PC-9 (cell line): ENCODE results near the gene KPNA6. TPM values are rescaled to one million over a fixed set of nuclear protein-coding genes. Genes with fewer than 3 reads are reported as not detected.
"Not testable (repeated sequence)": the region's sequence is repeated elsewhere in the genome, so short reads cannot be mapped to it uniquely, and the experiment has no call there.

Experiments used
- BruUV-seq: library from RNA; stranded (reverse); fragments of 400-500 nt; replicated peaks from 2 replicates; lab custom pipeline; 2021; lab: Mats Ljungman, UMichigan
- CTCF ChIA-PET: fragments of 300-600 bp; sonication (Branson Sonifier 250); formaldehyde crosslinking; loops from one replicate; lab custom pipeline; 2022; ENCODE audit warnings: antibody characterized with exemption; lab: Charles Lee
- POLR2A ChIA-PET: fragments of 300-600 bp; sonication (Branson Sonifier 250); formaldehyde crosslinking; loops from one replicate; lab custom pipeline; 2022; ENCODE audit warnings: antibody characterized with exemption; ENCODE audit not compliant: unreplicated experiment; lab: Charles Lee
- DNase-seq, 2 experiments: peaks; one replicate each; pipeline versions ENCODE4 v3.0.0 to v3.0.0-alpha.2; 2015 to 2022; ENCODE audit warnings: mixed read lengths in 1 of 2
- H2AFZ ChIP-seq: fragments of 200-600 bp; sonication (generic); 2 replicates; pipeline ENCODE4 v1.8.1; 2017; ENCODE audit warnings: antibody characterized with exemption
- H3F3A ChIP-seq: fragments of 200-600 bp; sonication (generic); 2 replicates; pipeline ENCODE4 v1.8.1; 2017; ENCODE audit warnings: antibody characterized with exemption, mild to moderate bottlenecking, low read depth; ENCODE audit not compliant: insufficient read depth
- H3K27ac ChIP-seq: fragments of 200-600 bp; sonication (generic); 2 replicates; pipeline ENCODE4 v1.6.1; 2016; ENCODE audit warnings: mixed run types
- H3K27me3 ChIP-seq: fragments of 200-600 bp; sonication (generic); 2 replicates; pipeline ENCODE4 v1.6.1; 2016; ENCODE audit warnings: low read depth, mixed run types; ENCODE audit not compliant: insufficient read depth
- H3K36me3 ChIP-seq: fragments of 200-600 bp; sonication (generic); 2 replicates; pipeline ENCODE4 v1.6.1; 2016; ENCODE audit warnings: low read depth, mixed run types
- H3K4me1 ChIP-seq: fragments of 200-600 bp; sonication (generic); replicated peaks from 2 replicates; pipeline ENCODE4 v1.6.1; 2016; ENCODE audit warnings: mixed run types; ENCODE audit not compliant: insufficient read depth
- H3K4me2 ChIP-seq: fragments of 200-600 bp; sonication (generic); 2 replicates; pipeline ENCODE4 v1.6.1; 2017; ENCODE audit warnings: mixed run types
- H3K4me3 ChIP-seq: fragments of 200-600 bp; sonication (generic); 2 replicates; pipeline ENCODE4 v1.6.1; 2016; ENCODE audit warnings: mixed run types
- H3K79me2 ChIP-seq: fragments of 200-600 bp; sonication (generic); 2 replicates; pipeline ENCODE4 v1.6.1; 2017; ENCODE audit warnings: low read depth, mixed run types
- H3K9me2 ChIP-seq: fragments of 200-600 bp; sonication (generic); 2 replicates; pipeline ENCODE4 v1.8.1; 2017; ENCODE audit warnings: mild to moderate bottlenecking; ENCODE audit not compliant: insufficient read depth
- H3K9me3 ChIP-seq: fragments of 200-600 bp; sonication (generic); 2 replicates; pipeline ENCODE4 v1.8.1; 2016; ENCODE audit warnings: low read depth; ENCODE audit not compliant: insufficient read depth
- H4K20me1 ChIP-seq: fragments of 200-600 bp; sonication (generic); 2 replicates; pipeline ENCODE4 v1.8.1; 2017; ENCODE audit not compliant: insufficient read depth
- EZH2 ChIP-seq: fragments of 200-600 bp; sonication (generic); IDR thresholded peaks from 2 replicates; pipeline ENCODE4 v1.8.0; 2017; ENCODE audit warnings: antibody characterized with exemption, low read depth
- intact Hi-C: fragments of 100-400 bp; cut with micrococcal nuclease; formaldehyde crosslinking; loops from one replicate; pipeline ENCODE4 v1.10.0; 2022; ENCODE audit not compliant: unreplicated experiment
- total RNA-seq: library from RNA; stranded (reverse); gene quantifications from 2 replicates; pipeline ENCODE4 v1.2.3, GENCODE V29; 2021
- TF ChIP-seq, protein P1 (sequence below): fragments of 200-600 bp; sonication (generic); conservative IDR thresholded peaks from 2 replicates; pipeline ENCODE4 v1.6.1; 2017; ENCODE audit warnings: mixed run types, antibody characterized with exemption, mild to moderate bottlenecking, moderate library complexity

Gene KPNA6
- total RNA-seq, 1 experiment from 2014 or later, result 89.9 TPM

DNA sequence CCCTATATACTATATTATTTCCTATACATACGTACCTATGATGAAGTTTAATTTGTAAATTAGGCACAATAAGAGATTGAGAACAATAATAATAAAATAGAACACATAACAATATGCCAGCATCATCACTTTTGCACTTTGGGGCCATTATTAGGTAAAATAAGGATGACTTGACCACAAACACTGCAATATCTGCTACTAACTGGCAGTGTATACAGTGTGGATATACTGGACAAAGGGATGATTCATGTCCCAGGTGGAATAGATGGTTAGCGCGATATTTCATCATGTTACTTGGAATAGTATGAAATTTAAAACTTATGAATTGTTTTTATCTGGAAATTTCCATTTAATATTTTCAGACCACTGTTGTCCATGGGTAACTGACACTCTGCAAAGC, 36.2 kb downstream of the KPNA6 start:
- H3K4me2 ChIP-seq, result no peak overlapping the region
- H3F3A ChIP-seq, result peaks cover 21% of the 10 kb centered on the region; the same call in 1 of the 2 replicates
- no peak for DNase-seq
- peaks cover 4% of the 10 kb centered on the region; the same call in 1 of the 2 replicates for H3K36me3 ChIP-seq
- no peaks in the 10 kb centered on the region for H3K9me2 ChIP-seq
- BruUV-seq, result no TSS peak
- no peaks in the 10 kb centered on the region for H3K27me3 ChIP-seq
- H4K20me1 ChIP-seq, result peaks cover 37% of the 10 kb centered on the region
- ChIA-PET POLR2A (no interaction called here), CTCF (no interaction called here)
- TF ChIP-seq, protein P1, sequence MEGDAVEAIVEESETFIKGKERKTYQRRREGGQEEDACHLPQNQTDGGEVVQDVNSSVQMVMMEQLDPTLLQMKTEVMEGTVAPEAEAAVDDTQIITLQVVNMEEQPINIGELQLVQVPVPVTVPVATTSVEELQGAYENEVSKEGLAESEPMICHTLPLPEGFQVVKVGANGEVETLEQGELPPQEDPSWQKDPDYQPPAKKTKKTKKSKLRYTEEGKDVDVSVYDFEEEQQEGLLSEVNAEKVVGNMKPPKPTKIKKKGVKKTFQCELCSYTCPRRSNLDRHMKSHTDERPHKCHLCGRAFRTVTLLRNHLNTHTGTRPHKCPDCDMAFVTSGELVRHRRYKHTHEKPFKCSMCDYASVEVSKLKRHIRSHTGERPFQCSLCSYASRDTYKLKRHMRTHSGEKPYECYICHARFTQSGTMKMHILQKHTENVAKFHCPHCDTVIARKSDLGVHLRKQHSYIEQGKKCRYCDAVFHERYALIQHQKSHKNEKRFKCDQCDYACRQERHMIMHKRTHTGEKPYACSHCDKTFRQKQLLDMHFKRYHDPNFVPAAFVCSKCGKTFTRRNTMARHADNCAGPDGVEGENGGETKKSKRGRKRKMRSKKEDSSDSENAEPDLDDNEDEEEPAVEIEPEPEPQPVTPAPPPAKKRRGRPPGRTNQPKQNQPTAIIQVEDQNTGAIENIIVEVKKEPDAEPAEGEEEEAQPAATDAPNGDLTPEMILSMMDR, result no peak
- TF ChIP-seq EZH2, result no peak
- H3K9me3 ChIP-seq, result 0 out of 2 replicates have a peak, but pooled peaks cover 3% of the 10 kb centered on the region
- intact Hi-C loops, result no loop called here
- H3K27ac ChIP-seq, result peak overlapping the region; percentile 36; the same call in 1 of the 2 replicates
- H3K4me1 ChIP-seq, result peaks cover 14% of the 10 kb centered on the region
- H2AFZ ChIP-seq, result no peak overlapping the region
- H3K79me2 ChIP-seq, result peaks cover 95% of the 10 kb centered on the region
- H3K4me3 ChIP-seq, result no peak overlapping the region

DNA sequence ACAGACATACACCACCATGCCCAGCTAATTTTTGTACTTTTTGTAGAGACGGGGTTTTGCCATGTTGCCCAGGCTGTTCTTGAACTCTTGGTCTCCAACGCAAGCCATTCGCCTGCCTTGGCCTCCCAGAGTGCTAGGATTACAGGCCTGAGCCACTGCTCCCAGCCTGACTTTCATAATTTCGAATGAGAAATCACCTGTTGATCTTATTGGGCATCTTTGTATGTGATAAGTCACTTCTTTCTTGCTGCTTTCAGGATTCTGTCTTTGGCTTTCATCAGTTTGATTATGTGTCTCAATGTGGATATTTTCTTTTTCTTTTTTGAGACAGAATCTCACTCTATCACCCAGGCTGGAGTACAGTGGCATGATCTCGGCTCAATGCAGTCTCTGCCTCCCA, 39.9 kb downstream of the KPNA6 start:
- H3K4me1 ChIP-seq, H2AFZ ChIP-seq, H3K27ac ChIP-seq, BruUV-seq, CTCF ChIA-PET, H3K27me3 ChIP-seq, H3K4me3 ChIP-seq, H3K36me3 ChIP-seq, DNase-seq, H3K9me3 ChIP-seq, intact Hi-C loops, H3K4me2 ChIP-seq, H3K9me2 ChIP-seq: not testable (repeated sequence)
- peaks cover 27% of the 10 kb centered on the region; the same call in 1 of the 2 replicates for H4K20me1 ChIP-seq
- POLR2A ChIA-PET, result interaction anchor here (0.7 kb wide), 1 partner anchor 133 kb away, joined by 3 read pairs; no protein-coding TSS in a partner anchor
- H3K79me2 ChIP-seq, result peaks cover 94% of the 10 kb centered on the region
- peaks cover 18% of the 10 kb centered on the region for H3F3A ChIP-seq

DNA sequence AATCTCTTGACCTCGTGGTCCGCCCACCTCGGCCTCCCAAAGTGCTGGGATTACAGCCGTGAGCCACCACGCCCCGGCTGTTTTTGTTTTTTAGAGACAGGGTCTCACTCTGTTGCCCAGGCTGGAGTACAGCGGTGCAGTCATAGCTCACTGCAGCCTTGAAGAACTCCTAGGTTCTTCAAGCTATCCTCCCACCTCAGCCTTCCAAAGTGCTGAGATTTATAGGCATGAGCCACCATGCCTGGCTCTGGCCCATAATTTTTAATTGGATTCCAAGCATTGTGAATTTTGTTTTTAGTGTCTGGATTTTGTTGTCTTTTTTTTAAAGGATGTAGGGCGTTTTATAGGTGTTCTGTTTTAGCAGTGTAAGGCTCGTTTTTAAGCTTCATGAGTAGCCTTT, 43.0 kb downstream of the KPNA6 start:
- H3K27ac ChIP-seq, result no peak overlapping the region
- POLR2A ChIA-PET, result no interaction called here
- peaks cover 14% of the 10 kb centered on the region for H3F3A ChIP-seq
- peaks cover 30% of the 10 kb centered on the region for H4K20me1 ChIP-seq
- H3K4me1 ChIP-seq, result no peaks in the 10 kb centered on the region
- no peak overlapping the region for H3K4me3 ChIP-seq
- H3K9me2 ChIP-seq, result no peaks in the 10 kb centered on the region
- H3K4me2 ChIP-seq, result no peak overlapping the region
- 0 out of 2 replicates have a peak, but pooled peaks cover 3% of the 10 kb centered on the region for H3K9me3 ChIP-seq
- H3K79me2 ChIP-seq, result peaks cover 77% of the 10 kb centered on the region
- H2AFZ ChIP-seq, result no peak overlapping the region
- CTCF ChIA-PET, result no interaction called here
- intact Hi-C loops, result no loop called here
- no peaks in the 10 kb centered on the region for H3K27me3 ChIP-seq
- TF ChIP-seq, protein P1, result no peak
- TF ChIP-seq EZH2, result no peak
- DNase-seq, result no peak
- BruUV-seq, result no TSS peak
- H3K36me3 ChIP-seq, result no peaks in the 10 kb centered on the region

DNA sequence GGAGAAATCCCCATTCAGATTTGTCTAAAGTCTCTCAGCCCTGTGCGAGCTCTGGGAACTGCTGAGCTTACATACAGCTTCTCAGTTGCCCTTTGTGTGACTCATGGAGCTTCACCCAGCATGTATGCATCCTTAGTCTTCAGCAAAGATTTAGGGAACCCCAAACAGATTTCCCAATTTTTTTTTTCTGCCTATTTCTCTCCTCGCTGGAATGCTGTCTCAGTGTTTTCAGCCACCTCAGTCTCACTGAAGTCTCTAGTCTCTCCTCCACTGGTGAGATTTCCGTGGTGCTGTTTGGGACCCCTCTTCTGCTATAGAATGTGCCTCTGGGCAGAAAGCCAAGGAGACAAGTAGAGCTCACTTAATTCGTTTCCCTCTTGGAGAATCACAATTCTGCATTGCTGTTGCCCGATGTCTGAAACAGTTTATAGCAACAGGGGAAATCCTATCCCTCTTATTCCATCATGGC, 43.5 kb downstream of the KPNA6 start:
- DNase-seq, result no peak
- no TSS peak for BruUV-seq
- no peak overlapping the region for H3K4me3 ChIP-seq
- no peaks in the 10 kb centered on the region for H3K9me2 ChIP-seq
- H4K20me1 ChIP-seq, result peaks cover 35% of the 10 kb centered on the region
- H3K27me3 ChIP-seq, result no peaks in the 10 kb centered on the region
- ChIA-PET POLR2A (interaction anchor here (0.6 kb wide), 1 partner anchor 46 kb away, joined by 4 read pairs; no protein-coding TSS in a partner anchor), CTCF (no interaction called here)
- H3F3A ChIP-seq, result peaks cover 14% of the 10 kb centered on the region
- H3K79me2 ChIP-seq, result peaks cover 72% of the 10 kb centered on the region
- no peaks in the 10 kb centered on the region for H3K36me3 ChIP-seq
- H3K27ac ChIP-seq, result no peak overlapping the region
- H3K4me1 ChIP-seq, result no peaks in the 10 kb centered on the region
- intact Hi-C loops, result no loop called here
- H3K9me3 ChIP-seq, result 0 out of 2 replicates have a peak, but pooled peaks cover 3% of the 10 kb centered on the region
- no peak overlapping the region for H3K4me2 ChIP-seq
- no peak overlapping the region for H2AFZ ChIP-seq
- TF ChIP-seq, protein P1, result no peak
- TF ChIP-seq EZH2, result no peak
